Measurements from ENCODE around the gene MRAS.
"Not testable (repeated sequence)": the region's sequence is repeated elsewhere in the genome, so short reads cannot be mapped to it uniquely, and the experiment has no call there.

Gene MRAS

GRCh38 chr3:138394156-138394555, 45.8 kb downstream of the MRAS start:
- DNase-seq, result no peak

- no peak for DNase-seq
Observed at GRCh38 chr3:138394686-138395085, 46.3 kb downstream of the MRAS start.

- DNase-seq, result no peak
Observed at GRCh38 chr3:138395865-138396751, 47.7 kb downstream of the MRAS start.

GRCh38 chr3:138396752-138397410, 48.5 kb downstream of the MRAS start:
- no peak for DNase-seq

- DNase-seq, result no peak
Observed at GRCh38 chr3:138397983-138398382, 49.6 kb downstream of the MRAS start.

GRCh38 chr3:138398791-138399575, 50.6 kb downstream of the MRAS start:
- DNase-seq, result no peak

- DNase-seq, result no peak
Observed at GRCh38 chr3:138399766-138400165, 51.4 kb downstream of the MRAS start.

GRCh38 chr3:138400651-138401070, 52.3 kb downstream of the MRAS start:
- no peak for DNase-seq

GRCh38 chr3:138401834-138402233, 53.5 kb downstream of the MRAS start:
- no peak for DNase-seq

- no peak for DNase-seq
Observed at GRCh38 chr3:138404121-138404520, 55.7 kb downstream of the MRAS start.

GRCh38 chr3:138405001-138405400, 56.6 kb downstream of the MRAS start:
- no peak for DNase-seq

- DNase-seq, result no peak
Observed at GRCh38 chr3:138405486-138405885, 57.1 kb downstream of the MRAS start.

GRCh38 chr3:138406606-138407005, 58.2 kb downstream of the MRAS start:
- DNase-seq, result no peak

GRCh38 chr3:138407236-138407907, 59.0 kb downstream of the MRAS start:
- DNase-seq, result no peak

- DNase-seq, result no peak
Observed at GRCh38 chr3:138408751-138409570, 60.6 kb downstream of the MRAS start.

GRCh38 chr3:138412821-138413551, 64.6 kb downstream of the MRAS start:
- no peak for DNase-seq

GRCh38 chr3:138416236-138416635, 67.9 kb downstream of the MRAS start:
- not testable (repeated sequence) for DNase-seq

GRCh38 chr3:138417559-138417982, 69.2 kb downstream of the MRAS start:
- DNase-seq, result peak; percentile 81

- peak; percentile 62 for DNase-seq
Observed at GRCh38 chr3:138418601-138419206, 70.3 kb downstream of the MRAS start.

GRCh38 chr3:138423316-138423715, 74.9 kb downstream of the MRAS start:
- DNase-seq, result no peak

- DNase-seq, result no peak
Observed at GRCh38 chr3:138424323-138424722, 75.9 kb downstream of the MRAS start.

Data from DMS 273 treated with DMSO at 0.1 percent for 48 hours (cell line).